HepG2 (cell line): ENCODE measurements around the gene HTR4. TPM values are rescaled to one million over a fixed set of nuclear protein-coding genes. Genes with fewer than 3 reads are reported as not detected.

Experiments used
- ATAC-seq: fragments of 200-7000 bp; cut with Tn5 transposase; 3 replicates; pipeline ENCODE4 v1.9.1; 2020; ENCODE audit warnings: mild to moderate bottlenecking, moderate library complexity
- BruUV-seq: library from RNA; stranded (reverse); fragments of 400-500 nt; replicated peaks from 2 replicates; lab custom pipeline; 2021; lab: Mats Ljungman, UMichigan
- CTCF ChIA-PET: fragments of 300-600 bp; formaldehyde crosslinking; extraction: SDS; loops from one replicate; lab custom pipeline; 2021; ENCODE audit warnings: low total read pairs, inconsistent platforms, low intra/inter-chr PET ratio; lab: Yijun Ruan, JAX
- POLR2A ChIA-PET: fragments of 350-600 bp; sonication (Branson Sonifier 250); formaldehyde crosslinking; loops from one replicate; lab custom pipeline; 2020; ENCODE audit warnings: antibody characterized with exemption, inconsistent platforms; lab: Yijun Ruan, JAX
- DNase-seq: peaks from one replicate; pipeline ENCODE4 v3.0.0-alpha.2; 2015; ENCODE audit warnings: low spot score
- FAIRE-seq: peaks from 3 replicates; lab custom pipeline; 2011; peaks lifted over from hg19 to GRCh38; lab: Jason Lieb, UNC
- H2AFZ ChIP-seq: one replicate; pipeline ENCODE4 v1.6.1; 2011; ENCODE audit warnings: low read length, inconsistent platforms
- H3K27ac ChIP-seq: fragments of 300-600 bp; 3 replicates; pipeline ENCODE4 v1.8.0; 2011; ENCODE audit warnings: mixed run types, mild to moderate bottlenecking, mixed read lengths, low read length, inconsistent platforms; ENCODE audit not compliant: insufficient read depth; ENCODE audit errors: extremely low read length
- H3K27me3 ChIP-seq, 2 experiments: fragments of 200-600 bp in 1 of 2; 2 replicates in 1 of 2; 3 replicates in 1 of 2; pipeline versions ENCODE4 v1.6.0 to v1.8.0; 2011; ENCODE audit warnings: low read length in 2 of 2, mild to moderate bottlenecking in 2 of 2, moderate library complexity in 2 of 2, inconsistent platforms in 1 of 2; ENCODE audit not compliant: insufficient read depth in 2 of 2, control insufficient read depth in 1 of 2
- H3K36me3 ChIP-seq, 2 experiments: fragments of 200-600 bp in 1 of 2; replicated peaks in 1 of 2; 2 replicates in 1 of 2; 3 replicates in 1 of 2; pipeline versions ENCODE4 v1.5.1 to v1.8.0; 2011; ENCODE audit warnings: low read length in 2 of 2, inconsistent platforms in 1 of 2; ENCODE audit not compliant: insufficient read depth in 2 of 2, control insufficient read depth in 1 of 2
- H3K4me1 ChIP-seq: 2 replicates; pipeline ENCODE4 v1.5.1; 2012; ENCODE audit warnings: low read length, inconsistent platforms; ENCODE audit not compliant: insufficient read depth
- H3K4me2 ChIP-seq: 2 replicates; pipeline ENCODE4 v1.6.0; 2011; ENCODE audit warnings: low read depth, low read length, inconsistent platforms
- H3K4me3 ChIP-seq, 3 experiments: fragments of 200-600 bp in 1 of 3; sonication (generic), shearing (Covaris generic) in 1 of 3; replicated peaks in 1 of 3; 2 replicates each; pipeline ENCODE4 v1.5.1; 2011 to 2016; ENCODE audit warnings: low read length in 3 of 3, inconsistent platforms in 2 of 3, low read depth in 2 of 3, mild to moderate bottlenecking in 2 of 3, control low read depth in 1 of 3, mixed read lengths in 1 of 3; ENCODE audit not compliant: insufficient read depth in 1 of 3
- H3K79me2 ChIP-seq: one replicate; pipeline ENCODE4 v1.6.1; 2011; ENCODE audit warnings: low read length, inconsistent platforms; ENCODE audit not compliant: insufficient read depth
- H3K9ac ChIP-seq: 2 replicates; pipeline ENCODE4 v1.6.0; 2011; ENCODE audit warnings: mild to moderate bottlenecking, low read depth, low read length, inconsistent platforms; ENCODE audit not compliant: insufficient read depth
- H3K9me3 ChIP-seq: 2 replicates; pipeline ENCODE4 v1.5.1; 2012; ENCODE audit warnings: mild to moderate bottlenecking, low read length
- H4K20me1 ChIP-seq: 2 replicates; pipeline ENCODE4 v1.6.0; 2011; ENCODE audit warnings: inconsistent platforms, mild to moderate bottlenecking, low read length, moderate library complexity; ENCODE audit not compliant: insufficient read depth
- ELF4 ChIP-seq: sonication (generic); formaldehyde crosslinking; IDR thresholded peaks from 2 replicates; pipeline ENCODE4 v1.5.0; 2020; ENCODE audit warnings: missing genetic modification reagents, mild to moderate bottlenecking, moderate library complexity, borderline replicate concordance
- HMGA1 ChIP-seq: sonication (generic); formaldehyde crosslinking; conservative IDR thresholded peaks from 2 replicates; pipeline ENCODE4 v1.4.0; 2020; ENCODE audit warnings: missing genetic modification reagents
- HNRNPLL ChIP-seq: fragments of 200-400 bp; formaldehyde crosslinking; IDR thresholded peaks from 2 replicates; pipeline ENCODE4 v1.6.1; 2017; ENCODE audit warnings: mild to moderate bottlenecking, low read depth, low read length; ENCODE audit not compliant: poor library complexity, severe bottlenecking
- HOXA7 ChIP-seq: sonication (generic); formaldehyde crosslinking; IDR thresholded peaks from 2 replicates; pipeline ENCODE4 v1.8.1; 2022; ENCODE audit warnings: mild to moderate bottlenecking, missing genetic modification reagents, moderate library complexity
- IRF2 ChIP-seq: IDR thresholded peaks from 2 replicates; pipeline ENCODE4 v1.6.1; 2018; ENCODE audit warnings: missing genetic modification reagents, missing compliant biosample characterization
- JUN ChIP-seq: sonication (generic); formaldehyde crosslinking; IDR thresholded peaks from 2 replicates; pipeline ENCODE4 v1.4.0; 2020; ENCODE audit warnings: mild to moderate bottlenecking, missing genetic modification reagents
- NAIF1 ChIP-seq: sonication (generic); formaldehyde crosslinking; IDR thresholded peaks from 2 replicates; pipeline ENCODE4 v1.5.0; 2020; ENCODE audit warnings: mild to moderate bottlenecking, missing genetic modification reagents, borderline replicate concordance
- NR2F2 ChIP-seq: IDR thresholded peaks from 2 replicates; pipeline ENCODE4 v1.6.1; 2012; ENCODE audit warnings: low read depth, inconsistent platforms, borderline replicate concordance
- SCMH1 ChIP-seq: sonication (generic); formaldehyde crosslinking; IDR thresholded peaks from 2 replicates; pipeline ENCODE4 v1.9.0; 2021; ENCODE audit warnings: missing genetic modification reagents, mild to moderate bottlenecking, borderline replicate concordance
- SKI ChIP-seq: fragments of 450-650 bp; IDR thresholded peaks from one replicate; pipeline ENCODE4 v1.6.1; 2018; ENCODE audit warnings: mild to moderate bottlenecking; ENCODE audit not compliant: partially characterized antibody
- ZFAT ChIP-seq: sonication (generic); formaldehyde crosslinking; conservative IDR thresholded peaks from 2 replicates; pipeline ENCODE4 v1.8.1; 2023; ENCODE audit warnings: missing genetic modification reagents, inconsistent platforms
- ZFP91 ChIP-seq: sonication (generic); formaldehyde crosslinking; IDR thresholded peaks from 2 replicates; pipeline ENCODE4 v1.9.0; 2022; ENCODE audit warnings: missing genetic modification reagents, mild to moderate bottlenecking, borderline replicate concordance
- ZNF205 ChIP-seq: IDR thresholded peaks from 2 replicates; pipeline ENCODE4 v1.6.1; 2018; ENCODE audit warnings: missing biosample characterization, missing genetic modification reagents
- ZNF326 ChIP-seq: sonication (generic); formaldehyde crosslinking; IDR thresholded peaks from 2 replicates; pipeline ENCODE4 v1.4.0; 2020; ENCODE audit warnings: missing genetic modification reagents, borderline replicate concordance
- ZNF629 ChIP-seq: sonication (generic); formaldehyde crosslinking; conservative IDR thresholded peaks from 2 replicates; pipeline ENCODE4 v1.5.0; 2020; ENCODE audit warnings: missing genetic modification reagents
- ZNF652 ChIP-seq: IDR thresholded peaks from 2 replicates; pipeline ENCODE4 v1.6.1; 2016; ENCODE audit warnings: low read depth, borderline replicate concordance
- ZNF724P ChIP-seq: sonication (generic); formaldehyde crosslinking; IDR thresholded peaks from 2 replicates; pipeline ENCODE4 v1.8.0; 2022; ENCODE audit warnings: missing genetic modification reagents, borderline replicate concordance
- WGBS: methylation state at CpG from one replicate; pipeline ENCODE4 v1.1.6; 2017; ENCODE audit warnings: low lambda C conversion rate; 5-methylcytosine and 5-hydroxymethylcytosine counted together
- in situ Hi-C: cut with HindIII; loops from 2 replicates; pipeline ENCODE4 v1.10.0; 2017; ENCODE audit warnings: low pct_unique_long_range_greater_than_20kb; ENCODE audit not compliant: extremely low pct_ligation_motif_present
- intact Hi-C: fragments of 100-400 bp; cut with micrococcal nuclease; formaldehyde crosslinking; loops from one replicate; pipeline ENCODE4 v1.10.0; 2022; ENCODE audit not compliant: unreplicated experiment
- polyA plus RNA-seq, 8 experiments: library from polyadenylated mRNA; depleted of rRNA in 3 of 8; stranded (reverse) in 7 of 8; unstranded in 1 of 8; fragments of >200 nt; fragmentation: Illumina TruSeq in 4 of 8; extraction: Trizol in 4 of 8; gene quantifications; 2 replicates each; pipeline versions ENCODE4 v1.2.1 to v1.2.3, GENCODE V29; 2011 to 2016; ENCODE audit warnings: low read depth in 4 of 8, missing spikeins in 1 of 8, mixed read lengths in 1 of 8; ENCODE audit not compliant: insufficient read depth in 1 of 8
- total RNA-seq, 5 experiments: library from RNA; depleted of rRNA; stranded (reverse); fragments of >200 nt; fragmentation: Illumina TruSeq; extraction: Trizol; gene quantifications; 2 replicates each; pipeline ENCODE4 v1.2.3, GENCODE V29; 2016; ENCODE audit warnings: low read depth in 1 of 5

HTR4 gene
- total and polyA plus RNA-seq, 2 of the 13 experiments (the other 11 are each of a cell fraction or from before 2014, with no cell fraction given), result not detected

- WGBS, result 10% methylated on average over 2 of the region's 2 CpGs
- H3K79me2 ChIP-seq, result no peaks in the 10 kb centered on the region
- no peak overlapping the region for H3K9ac ChIP-seq
- H3K4me2 ChIP-seq, result no peak overlapping the region
- POLR2A ChIA-PET, result no interaction called here
- TF ChIP-seq NR2F2 (no peak), ZNF724P (CRISPR knock-in tag) (no peak), NAIF1 (CRISPR knock-in tag) (no peak), HNRNPLL (no peak), ZNF205 (CRISPR knock-in tag) (no peak), ELF4 (no peak), IRF2 (CRISPR knock-in tag) (no peak), ZNF629 (CRISPR knock-in tag) (no peak), JUN (CRISPR knock-in tag) (no peak), ZNF652 (CRISPR knock-in tag) (no peak), HOXA7 (CRISPR knock-in tag) (no peak), ZNF326 (no peak), HMGA1 (CRISPR knock-in tag) (no peak), ZFP91 (no peak), SKI (no peak), SCMH1 (CRISPR knock-in tag) (no peak), ZFAT (CRISPR knock-in tag) (no peak)
- TF ChIP-seq, all 625 proteins: peak for 0
- no peaks in the 10 kb centered on the region for H3K4me1 ChIP-seq
- H2AFZ ChIP-seq, result no peak overlapping the region
- DNase-seq, result no peak
- CTCF ChIA-PET, result no interaction called here
- H3K36me3 ChIP-seq, result no peaks in the 10 kb centered on the region
- no TSS peak for BruUV-seq
- no peak for ATAC-seq
- H3K9me3 ChIP-seq, result no peaks in the 10 kb centered on the region
- no peak overlapping the region for H3K4me3 ChIP-seq
- H4K20me1 ChIP-seq, result no peaks in the 10 kb centered on the region
- no peaks in the 10 kb centered on the region for H3K27me3 ChIP-seq
- intact Hi-C loops, result no loop called here
- FAIRE-seq, result no peak
- H3K27ac ChIP-seq, result no peak overlapping the region
- in situ Hi-C loops, result no loop called here
Observed at GRCh38 chr5:148543727-148544126, 110.6 kb downstream of the HTR4 start.
